OCI-LY7 (cell line): Measurements from ENCODE around the gene CORO2A.

ENCODE experiments used
- CTCF ChIP-seq: fragments of 200-600 bp; sonication (generic); conservative IDR thresholded peaks from 2 replicates; pipeline ENCODE4 v1.5.1; 2014; ENCODE audit warnings: mild to moderate bottlenecking, antibody characterized with exemption, low read length, moderate library complexity, mixed read lengths
- EZH2phosphoT487 ChIP-seq: fragments of 200-600 bp; sonication (generic); IDR thresholded peaks from 2 replicates; pipeline ENCODE4 v1.6.1; 2018; ENCODE audit warnings: low read depth, borderline replicate concordance, mild to moderate bottlenecking, mixed run types, antibody characterized with exemption, low read length, moderate library complexity, mixed read lengths

- no peak for TF ChIP-seq CTCF
- TF ChIP-seq EZH2phosphoT487, result no peak
Measured at GRCh38 chr9:98222885-98223691, 30.7 kb upstream of the CORO2A start.
